ENCODE data around the gene GPC6.

GPC6 gene

DNA sequence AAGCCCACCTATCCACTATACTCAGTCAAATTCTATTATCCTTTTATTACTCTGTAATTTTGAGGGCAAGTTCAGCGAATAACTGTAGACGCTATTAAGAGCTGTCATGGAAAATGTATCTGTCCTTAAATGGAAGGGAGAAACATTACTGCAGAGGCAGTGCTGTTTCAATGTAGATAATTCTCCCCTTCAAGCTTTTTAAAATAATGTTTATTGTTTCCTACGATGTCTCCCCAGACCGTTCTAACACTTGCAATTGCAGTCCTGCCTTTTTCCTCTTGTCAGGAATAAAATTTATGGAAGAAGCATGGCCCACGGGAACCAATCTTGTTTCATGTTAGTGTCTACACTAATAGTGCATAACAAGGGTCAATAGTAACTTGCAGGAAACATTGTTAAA, 159.5 kb downstream of the GPC6 start:
- DNase-seq: no peak

DNA sequence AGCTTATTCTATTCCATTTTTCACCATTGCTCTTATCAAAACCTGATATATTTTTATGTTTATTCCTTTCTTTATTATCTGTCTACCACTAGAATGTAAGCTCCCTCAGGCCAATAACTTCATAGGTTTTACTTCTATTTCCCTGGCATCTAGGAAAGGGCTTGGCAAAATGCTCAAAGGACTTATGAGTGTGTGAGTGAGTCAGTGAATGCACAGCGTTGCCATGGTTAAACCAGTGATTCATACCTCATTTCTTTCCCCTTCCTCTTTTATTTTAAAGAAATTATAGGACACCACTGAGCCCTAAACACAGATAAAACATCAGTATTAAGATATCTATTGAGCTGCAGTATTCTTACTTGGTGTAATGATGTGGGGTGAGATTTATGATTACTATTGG, 162.1 kb downstream of the GPC6 start:
- no peak for DNase-seq

DNA sequence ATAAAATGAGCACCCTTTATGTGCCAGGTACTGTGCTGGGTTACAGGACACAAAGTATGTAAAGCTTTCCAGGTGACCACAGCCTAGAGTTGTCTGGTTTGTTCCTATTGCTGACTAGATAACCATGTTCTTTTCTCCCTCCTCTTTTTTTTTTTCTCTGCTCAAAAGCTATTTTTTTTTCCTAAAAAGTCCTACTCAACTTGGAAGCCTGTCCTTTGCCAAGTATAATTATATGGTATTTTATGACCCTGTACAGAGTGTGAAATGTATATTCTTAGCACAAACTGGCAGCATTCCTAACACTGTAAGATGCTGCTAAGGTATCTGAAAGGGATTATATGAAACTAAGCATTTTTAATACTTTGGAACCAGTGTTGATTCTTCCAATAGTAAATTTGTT, 171.0 kb downstream of the GPC6 start:
- DNase-seq: no peak

DNA sequence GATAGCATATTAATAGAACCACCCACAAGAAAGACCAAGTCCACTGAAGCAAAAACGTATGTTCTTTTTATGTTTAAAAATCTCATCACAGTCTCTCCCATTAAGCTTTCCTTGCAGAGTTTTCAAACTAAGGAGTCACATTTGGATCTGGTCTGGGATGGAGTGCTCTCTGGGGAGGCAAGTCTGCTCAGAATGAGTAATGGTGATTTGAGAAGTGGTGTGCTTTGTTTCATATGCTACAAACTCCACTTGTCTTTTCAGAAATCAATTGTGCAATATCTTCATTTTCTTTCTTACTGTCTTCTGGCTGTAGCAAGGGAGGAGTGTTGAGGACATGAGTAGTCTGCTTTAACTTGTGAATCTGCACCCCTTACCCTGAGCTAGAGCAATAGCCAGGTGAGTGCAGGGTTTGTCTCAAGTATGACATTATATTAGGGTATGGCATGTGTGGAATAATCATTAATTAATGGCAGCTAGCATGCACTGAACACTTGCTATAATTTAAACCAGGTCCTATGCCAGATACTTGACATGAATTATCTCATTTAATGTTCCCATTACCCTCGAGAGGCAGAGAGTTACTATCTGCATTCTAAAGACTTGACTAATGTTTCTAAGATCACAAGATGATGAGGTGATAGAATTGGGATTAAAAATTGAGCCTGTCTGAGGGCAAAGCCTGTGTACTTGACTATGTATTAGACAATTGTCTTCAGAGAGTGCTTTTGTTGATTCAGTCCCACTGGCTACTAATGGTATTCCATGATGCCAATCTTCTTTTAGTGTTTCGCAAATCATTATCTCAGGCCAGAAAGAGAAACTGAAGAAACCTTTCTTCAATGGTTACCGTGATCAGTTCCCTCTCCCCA, 171.8 kb downstream of the GPC6 start:
- DNase-seq: no peak

DNA sequence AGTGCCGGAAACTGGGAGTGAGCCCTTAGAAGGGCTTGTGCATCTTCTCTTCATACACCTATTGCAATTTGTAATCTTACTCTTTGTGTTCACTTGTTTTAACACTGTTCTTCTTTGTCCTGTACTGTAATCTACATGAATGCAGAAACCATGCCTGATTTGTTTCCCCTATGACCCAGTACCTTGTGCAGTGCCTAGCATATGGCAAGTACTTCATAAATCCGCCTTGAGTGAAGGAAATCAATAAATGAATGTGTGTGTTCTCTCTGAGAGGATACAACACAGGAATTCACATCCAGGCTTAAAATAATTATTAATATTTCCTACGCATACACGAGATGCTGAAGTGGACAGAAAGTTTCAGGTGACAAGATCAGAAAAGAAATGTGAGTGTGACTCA, 172.6 kb downstream of the GPC6 start:
- DNase-seq: no peak

DNA sequence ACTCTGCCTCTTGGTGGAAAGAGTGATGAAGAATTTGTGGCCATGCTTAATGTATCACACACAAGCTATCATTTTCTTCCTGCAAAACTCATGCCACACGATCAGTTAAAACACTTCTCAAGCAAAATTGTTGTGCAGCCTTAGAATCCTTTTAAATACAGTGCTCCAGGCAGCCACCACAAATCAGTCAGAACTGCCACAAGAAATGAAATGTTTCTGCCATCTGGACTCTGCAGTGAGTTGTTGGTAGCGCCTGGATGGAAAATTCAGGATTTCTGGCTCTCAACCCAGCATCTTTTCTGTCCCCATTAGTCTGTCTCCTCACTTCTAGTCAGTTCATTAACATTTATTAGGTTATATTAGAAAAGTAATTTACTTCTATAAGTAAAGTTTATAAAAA, 179.5 kb downstream of the GPC6 start:
- DNase-seq: no peak

DNA sequence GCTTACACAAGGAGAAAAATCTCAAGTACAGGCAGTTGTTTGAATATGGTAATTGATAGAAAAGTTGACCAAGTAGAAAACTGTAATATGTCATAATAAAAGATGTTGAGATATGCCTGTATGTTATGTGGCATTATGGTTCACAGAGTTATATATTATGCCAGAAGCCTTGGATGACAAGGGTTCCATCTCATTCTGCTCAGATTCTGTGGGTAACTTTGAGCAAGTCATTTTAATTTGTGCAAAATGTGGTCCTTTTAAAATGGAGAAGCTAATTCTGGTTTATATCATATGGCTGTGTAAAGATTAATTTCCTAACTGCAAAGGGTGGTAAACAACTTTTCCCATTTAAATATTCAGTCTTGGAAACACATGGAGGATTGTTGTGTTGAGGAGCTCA, 180.9 kb downstream of the GPC6 start:
- DNase-seq: no peak

DNA sequence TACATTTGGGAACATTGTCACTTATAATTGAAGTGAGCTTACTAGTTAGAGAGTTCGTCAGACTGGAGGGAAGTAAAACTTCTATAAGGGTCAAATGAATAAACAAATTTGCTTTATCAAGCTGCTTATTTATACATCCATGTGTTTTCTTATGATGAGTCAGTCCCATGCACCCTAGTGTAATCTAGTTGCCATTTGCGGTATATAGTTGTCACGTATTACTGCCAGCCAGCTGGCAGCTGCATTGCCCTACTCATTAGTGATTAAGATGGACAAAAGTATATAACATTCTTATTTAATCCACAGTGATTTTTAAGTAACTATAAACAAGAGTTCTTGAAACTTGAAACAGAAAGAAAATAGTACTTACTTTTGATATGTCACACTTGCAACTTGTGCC, 182.4 kb downstream of the GPC6 start:
- DNase-seq: no peak

DNA sequence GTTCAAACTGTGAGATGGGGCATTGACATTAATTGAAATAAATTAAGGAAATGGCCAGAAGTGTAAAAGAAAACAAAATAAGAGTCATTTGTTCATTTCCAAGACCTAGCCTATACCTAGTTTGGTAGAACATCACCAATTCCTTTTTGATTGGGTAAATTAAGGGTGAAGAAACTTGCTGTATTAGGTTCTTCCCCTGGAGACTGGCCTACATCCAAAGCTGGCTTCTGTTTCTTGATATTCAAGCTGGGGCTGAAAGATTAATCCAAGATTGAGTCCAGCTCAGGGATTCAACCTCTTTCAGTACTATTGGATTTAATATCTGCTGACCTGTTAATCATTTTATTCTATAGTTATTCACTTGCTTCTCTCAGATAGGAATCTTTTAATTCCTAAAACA, 183.2 kb downstream of the GPC6 start:
- DNase-seq: no peak

DNA sequence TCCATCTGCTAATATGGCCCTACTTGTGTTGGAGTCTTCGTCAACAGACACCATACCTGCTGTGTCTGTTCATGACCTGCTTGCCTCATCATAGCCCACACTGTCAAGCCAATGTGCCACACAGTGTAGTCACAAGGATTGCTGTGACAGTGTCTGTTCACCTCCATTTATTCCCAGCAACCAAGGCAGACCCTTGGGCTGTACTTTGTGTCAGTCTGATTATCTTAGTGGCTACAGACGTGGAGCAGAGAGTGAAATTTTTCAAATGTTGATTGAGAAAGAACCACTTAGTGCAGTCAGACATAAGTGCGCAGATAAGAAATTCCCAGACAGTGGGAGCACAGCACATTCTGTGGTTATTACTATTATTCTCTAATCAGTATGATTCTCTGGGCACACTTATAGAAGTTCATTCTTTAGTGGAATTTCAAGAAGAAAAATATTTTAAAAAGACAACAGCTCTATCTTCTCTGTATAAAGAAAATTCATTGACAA, 184.6 kb downstream of the GPC6 start:
- DNase-seq: no peak

DNA sequence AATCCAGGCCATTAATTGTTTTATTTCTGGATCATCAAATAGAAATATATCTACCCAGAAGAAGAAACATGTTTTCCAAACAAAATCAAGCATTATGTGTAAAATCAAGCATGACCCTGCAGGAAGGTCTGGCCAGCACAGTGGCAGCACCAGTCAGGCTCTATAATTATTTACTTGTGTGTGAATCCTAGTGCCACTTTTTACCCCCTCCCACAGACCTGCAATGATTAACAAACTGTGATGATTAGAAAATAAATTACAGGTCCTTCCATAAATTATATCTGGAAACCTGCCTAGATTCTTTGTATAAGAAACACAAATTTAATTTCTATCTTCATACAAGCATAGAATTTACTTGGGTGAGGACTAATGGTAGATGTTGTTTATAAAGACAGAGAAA, 186.1 kb downstream of the GPC6 start:
- DNase-seq: no peak

DNA sequence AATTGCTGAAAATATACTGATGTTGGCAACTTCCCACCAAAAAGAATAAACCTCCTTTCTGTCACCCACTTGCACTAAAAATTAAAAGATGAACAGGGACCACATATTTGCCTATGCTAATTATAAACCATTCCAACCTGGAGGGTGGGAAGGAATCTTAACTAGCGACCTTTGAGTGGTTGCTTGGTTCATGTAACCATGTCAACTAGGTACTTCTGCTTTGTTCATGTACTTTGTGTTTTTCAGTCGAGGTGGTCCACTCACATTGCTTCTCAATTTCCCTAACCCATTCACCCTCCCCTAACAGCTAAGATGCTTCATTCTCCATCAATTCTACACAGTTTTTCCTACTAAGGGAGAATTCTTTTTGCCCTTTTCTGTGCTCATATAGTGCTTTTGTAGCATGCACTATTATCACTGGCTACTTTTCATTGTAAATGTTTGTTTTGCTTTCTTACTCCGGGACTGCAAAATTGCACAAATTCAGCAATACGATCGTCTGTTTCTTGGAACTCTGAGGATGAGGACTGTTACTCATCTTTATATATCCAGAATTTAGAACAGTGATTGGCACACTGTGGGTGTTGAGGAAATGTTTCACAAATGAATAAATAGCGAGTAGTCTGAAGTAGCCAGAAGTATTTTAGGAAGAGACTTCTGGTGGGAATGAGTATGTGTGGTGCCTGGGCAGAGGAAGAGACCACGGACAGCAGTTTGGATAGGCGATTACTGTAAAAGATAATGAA, 187.5 kb downstream of the GPC6 start:
- no peak for DNase-seq

DNA sequence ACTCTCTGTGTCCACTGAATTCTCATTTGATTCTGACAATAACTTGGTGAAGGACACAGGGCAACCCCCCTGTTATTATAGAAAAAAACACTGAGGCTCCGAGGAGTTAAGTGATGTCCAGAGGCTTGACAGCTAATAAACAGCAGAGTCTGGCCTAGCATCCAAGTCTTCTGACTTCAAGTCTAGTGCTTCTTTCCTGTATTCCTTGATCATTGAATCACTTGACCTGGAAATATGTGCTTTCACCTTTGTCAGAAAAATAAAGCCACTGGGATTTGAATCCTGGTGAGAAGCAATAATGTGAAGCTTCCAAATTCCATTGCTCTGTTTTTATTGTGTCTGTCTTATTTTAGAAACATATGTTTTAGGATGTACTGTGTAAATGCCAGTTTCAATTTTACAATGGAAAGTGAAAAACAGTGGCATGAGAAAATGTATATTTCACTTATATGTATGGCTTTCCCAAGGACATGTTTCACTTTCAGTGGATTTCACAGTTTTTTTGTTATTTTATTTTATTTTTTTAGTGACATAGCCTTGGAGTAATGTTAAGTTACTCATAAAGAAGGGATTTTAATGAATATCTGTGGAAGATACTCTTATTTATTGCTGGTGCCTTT, 190.2 kb downstream of the GPC6 start:
- DNase-seq: no peak

DNA sequence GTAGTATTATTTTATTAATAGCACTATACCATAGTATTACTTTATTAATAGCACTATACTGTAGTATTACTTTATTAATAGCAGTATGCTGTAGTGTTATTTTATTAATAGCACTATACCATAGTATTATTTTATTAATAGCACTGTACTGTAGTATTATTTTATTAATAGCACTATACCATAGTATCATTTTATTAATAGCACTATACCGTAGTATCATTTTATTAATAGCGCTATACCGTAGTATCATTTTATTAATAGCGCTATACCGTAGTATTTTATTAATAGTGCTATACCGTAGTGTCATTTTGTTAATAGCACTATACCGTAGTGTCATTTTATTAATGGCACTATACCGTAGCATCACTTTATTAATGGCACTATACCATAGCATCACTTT, 191.8 kb downstream of the GPC6 start:
- no peak for DNase-seq

DNA sequence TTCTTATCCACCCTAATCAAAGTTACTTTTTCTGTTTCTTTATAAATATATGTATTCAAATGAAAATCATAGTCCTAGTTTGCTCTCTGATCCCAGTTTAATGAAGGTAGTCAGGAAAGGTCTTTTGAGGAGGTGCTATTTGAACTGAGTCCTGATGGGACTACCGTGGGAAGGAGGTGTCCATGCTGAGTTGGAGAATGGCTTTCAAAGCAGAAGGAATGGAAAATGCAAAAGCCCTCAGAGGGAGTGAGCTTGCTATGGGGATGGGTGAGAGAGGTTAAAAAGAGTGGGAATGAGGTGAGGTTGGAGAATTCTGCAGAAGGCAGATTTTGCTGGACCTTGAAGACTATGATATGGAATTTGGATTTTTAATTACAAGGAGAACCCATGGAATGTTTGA, 193.6 kb downstream of the GPC6 start:
- DNase-seq: no peak

DNA sequence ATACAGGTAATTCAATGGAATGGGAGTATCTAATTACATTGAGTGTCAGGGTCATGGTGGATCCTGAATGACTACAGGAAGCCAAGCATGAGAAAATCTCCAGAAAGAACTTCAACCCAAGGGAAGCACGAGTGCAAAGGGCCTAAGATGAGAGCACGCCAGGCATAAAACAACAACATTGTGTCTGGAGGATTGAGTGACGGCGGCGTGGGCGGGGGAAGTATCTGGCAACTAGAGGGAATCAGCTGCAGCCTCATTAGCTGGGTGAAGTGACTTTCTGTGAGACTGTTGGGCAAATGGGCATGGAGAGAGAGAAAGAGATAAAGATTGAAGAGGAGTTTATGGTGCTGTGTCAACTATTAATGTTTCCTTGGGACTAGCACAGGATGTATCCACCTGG, 194.3 kb downstream of the GPC6 start:
- no peak for DNase-seq

DNA sequence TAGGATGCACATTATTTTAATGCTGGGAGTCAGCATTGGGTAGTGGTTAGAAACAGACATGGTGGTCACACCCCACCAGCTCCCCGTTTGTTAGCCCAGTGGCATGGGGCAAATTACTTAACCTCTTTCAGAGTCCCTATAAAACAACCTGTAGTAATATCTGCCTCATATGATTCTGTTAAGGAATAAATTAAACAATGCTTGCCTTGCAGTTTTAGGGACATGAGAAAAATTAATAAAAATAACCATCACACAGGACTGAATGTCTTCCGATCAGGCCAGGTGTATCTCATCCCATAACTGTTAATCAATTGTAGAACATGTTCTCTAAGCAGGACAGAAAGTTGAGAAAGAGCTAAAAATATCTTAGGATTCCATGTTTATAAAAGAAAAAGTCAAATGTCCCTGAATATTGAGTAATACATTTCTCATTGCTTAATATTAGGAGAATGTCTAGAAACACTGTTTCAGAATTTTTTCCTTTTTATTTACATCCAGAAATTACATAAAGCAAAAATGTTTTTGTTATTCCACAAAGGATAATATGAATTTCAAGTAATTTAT, 196.5 kb downstream of the GPC6 start:
- no peak for DNase-seq

DNA sequence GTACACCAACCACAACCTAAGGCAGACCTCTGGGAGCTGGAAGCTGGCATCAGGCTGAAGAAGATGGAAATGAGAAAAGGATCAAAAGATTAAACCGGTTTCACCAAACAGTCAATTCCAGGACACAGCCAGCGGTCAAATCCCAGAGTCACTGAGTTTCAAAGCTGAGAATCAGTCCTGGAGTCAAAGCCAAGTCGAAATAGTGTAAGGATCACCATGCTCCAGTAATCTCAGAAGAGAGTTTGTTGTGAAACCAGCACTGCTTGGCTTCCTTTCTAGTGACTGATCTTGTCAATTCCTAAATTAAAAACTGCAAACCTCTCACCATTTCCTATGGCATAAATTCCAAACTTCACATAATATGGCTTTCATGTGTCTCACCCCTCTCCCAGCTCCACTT, 198.8 kb downstream of the GPC6 start:
- DNase-seq: no peak

DNA sequence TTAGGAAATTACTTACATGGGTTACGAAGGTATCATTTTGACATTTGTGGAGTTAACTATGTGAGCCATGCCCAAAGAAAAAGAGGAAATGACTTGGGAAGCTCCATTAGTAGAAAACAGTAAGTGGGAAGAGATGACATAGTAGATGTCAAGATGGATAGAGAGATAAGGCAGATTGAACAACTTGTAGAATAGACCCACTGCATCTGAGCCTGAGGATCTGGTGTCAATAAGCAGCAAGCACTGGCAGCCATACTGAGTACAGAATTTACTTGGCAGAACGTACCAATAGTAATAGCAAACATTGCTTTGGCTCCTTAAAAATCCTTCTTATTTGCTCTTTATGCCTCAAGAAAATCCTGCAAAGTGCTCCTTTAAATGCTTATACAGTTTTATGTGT, 203.8 kb downstream of the GPC6 start:
- no peak for DNase-seq

DNA sequence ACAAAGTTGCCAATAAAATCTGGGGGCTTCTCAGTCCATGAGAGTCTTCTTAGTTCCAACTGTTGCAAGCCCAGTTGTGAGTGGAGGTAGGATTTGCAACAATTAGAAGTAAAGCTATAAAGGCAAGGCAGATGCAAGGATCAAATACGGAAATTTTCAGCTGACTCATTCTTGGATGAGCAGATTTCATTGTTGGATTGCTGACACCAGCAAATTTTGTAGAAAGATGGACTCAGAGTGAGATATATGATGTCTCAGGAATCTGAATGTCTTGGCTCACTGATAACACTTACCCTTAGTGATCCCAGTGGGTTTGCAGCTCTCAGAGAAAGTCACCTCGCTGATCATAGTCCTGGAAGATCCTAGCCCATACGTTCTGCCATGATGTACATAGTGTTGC, 209.0 kb downstream of the GPC6 start:
- no peak for DNase-seq

DNA sequence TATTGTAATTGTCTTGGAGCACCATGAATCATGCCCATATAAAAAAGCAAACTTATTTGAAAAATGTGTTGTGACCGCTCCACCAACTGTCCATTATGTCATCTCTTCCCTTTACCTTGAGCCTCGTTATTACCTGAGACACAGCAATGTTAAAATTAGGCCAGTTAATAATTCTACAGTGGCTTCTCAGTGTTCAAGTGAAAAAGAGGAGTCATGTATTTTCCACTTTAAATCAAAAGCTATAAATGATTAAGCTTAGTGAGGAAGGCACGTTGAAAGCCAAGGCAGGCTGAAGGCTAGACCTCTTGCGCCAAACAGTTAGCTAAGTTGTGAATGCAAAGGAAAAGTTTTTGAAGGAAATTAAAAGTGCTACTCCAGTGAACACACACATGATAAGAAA, 210.5 kb downstream of the GPC6 start:
- no peak for DNase-seq

DNA sequence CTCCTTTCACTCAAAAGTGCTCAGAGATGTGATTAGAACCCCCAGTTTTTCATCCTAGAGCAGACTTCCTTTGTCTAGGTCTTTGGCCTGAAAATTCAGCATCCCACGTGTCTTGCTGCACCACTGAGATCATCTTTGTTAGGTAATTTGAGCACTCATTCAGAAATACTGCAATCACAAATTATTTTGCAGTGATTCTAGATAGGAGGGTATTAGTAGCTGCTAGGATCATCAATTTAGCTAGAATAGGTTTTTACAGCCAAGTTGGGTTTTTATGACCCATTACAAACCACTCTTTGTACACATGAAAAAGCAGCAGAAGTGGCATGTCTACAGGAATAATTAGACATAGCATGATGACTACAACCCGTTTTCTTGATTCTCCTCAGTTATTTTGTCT, 219.6 kb downstream of the GPC6 start:
- DNase-seq: no peak

DNA sequence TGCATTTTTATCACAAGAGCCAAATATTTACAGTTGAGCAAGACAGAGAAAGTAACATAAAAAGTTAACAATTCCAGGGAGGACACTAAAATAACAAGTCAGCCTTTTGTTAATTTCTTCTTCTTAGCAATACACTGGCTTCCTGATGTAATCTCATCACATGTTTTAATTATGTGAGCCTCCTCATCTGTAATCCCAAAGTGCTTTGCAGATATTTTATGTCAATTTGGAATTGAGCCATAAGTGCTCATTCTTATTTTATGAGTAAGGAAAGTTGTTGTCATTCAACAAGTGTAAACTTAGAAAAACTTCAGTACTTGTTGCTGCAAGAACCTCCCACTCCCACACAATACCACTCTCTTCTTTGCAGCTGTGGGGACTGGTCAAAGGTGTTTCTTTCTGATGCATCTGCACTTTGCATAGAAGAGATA, 223.6 kb downstream of the GPC6 start:
- DNase-seq: no peak

DNA sequence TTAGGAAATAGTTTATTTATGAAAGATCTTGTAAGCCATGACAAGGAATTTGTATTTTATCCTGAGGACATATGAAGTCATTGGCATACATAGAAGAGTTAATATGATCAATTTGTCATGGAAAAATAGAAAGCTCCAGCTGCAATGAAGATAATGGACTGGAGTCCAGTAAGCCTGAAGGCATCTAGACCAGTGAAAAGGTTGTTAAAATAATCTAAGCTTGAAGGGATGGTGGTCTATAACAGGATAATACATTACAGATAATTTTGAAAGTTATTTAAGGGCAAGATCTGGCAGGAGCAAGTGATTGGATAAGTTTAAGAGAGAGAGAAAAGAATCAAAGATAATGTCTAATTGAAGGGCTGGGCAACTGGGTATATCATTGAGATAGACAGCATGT, 224.2 kb downstream of the GPC6 start:
- no peak for DNase-seq
